Esophagus squamous epithelium (tissue), 5 donors: ENCODE results near the gene ZNF674. TPM values are rescaled to one million over a fixed set of nuclear protein-coding genes. Genes with fewer than 3 reads are reported as not detected.
"Not testable (repeated sequence)": the region's sequence is repeated elsewhere in the genome, so short reads cannot be mapped to it uniquely, and the experiment has no call there.

ENCODE experiments used
- DNase-seq: peaks from one replicate; lab custom pipeline; 2025; lab: John Stamatoyannopoulos, UW
- H3K27ac ChIP-seq, 4 donors: fragments of 200-600 bp; sonication (generic); one replicate each; pipeline ENCODE4 v1.5.1; 2016 to 2019; ENCODE audit warnings: mild to moderate bottlenecking in 1 of 4
- H3K27me3 ChIP-seq, 4 donors: fragments of 200-600 bp; sonication (generic); 1 replicate in 3 of 4; 2 replicates in 1 of 4; pipeline versions ENCODE4 v1.5.1 to v1.6.0; 2017 to 2021; ENCODE audit warnings: antibody characterized with exemption in 1 of 4
- H3K36me3 ChIP-seq, 3 donors: fragments of 200-600 bp; sonication (generic); one replicate each; pipeline ENCODE4 v1.5.1; 2016 to 2019
- H3K4me1 ChIP-seq, 3 donors: fragments of 200-600 bp; sonication (generic); one replicate each; pipeline ENCODE4 v1.5.1; 2017 to 2019
- H3K4me3 ChIP-seq, 4 donors: fragments of 200-600 bp; sonication (generic); 1 replicate in 3 of 4; 2 replicates in 1 of 4; pipeline ENCODE4 v1.5.1; 2016 to 2019; ENCODE audit warnings: mild to moderate bottlenecking in 2 of 4, moderate library complexity in 1 of 4
- H3K9me3 ChIP-seq, 3 donors: fragments of 200-600 bp; sonication (generic); one replicate each; pipeline ENCODE4 v1.5.1; 2016 to 2019
- POLR2A ChIP-seq, 4 donors: fragments of 450-650 bp; IDR thresholded peaks; one replicate each; pipeline ENCODE4 v1.6.1; 2017; ENCODE audit warnings: antibody characterized with exemption in 4 of 4, mild to moderate bottlenecking in 4 of 4, moderate library complexity in 3 of 4
- WGBS, 2 donors: methylation state at CpG; one replicate each; pipeline ENCODE4 v1.1.5; 2018; 5-methylcytosine and 5-hydroxymethylcytosine counted together
- intact Hi-C: fragments of 100-400 bp; cut with DNase I; formaldehyde crosslinking; loops from one replicate; pipeline ENCODE4 v1.15.0; 2022
- total RNA-seq, 4 donors: library from RNA; depleted of rRNA; stranded (reverse); fragments of >200 nt; gene quantifications; one replicate each; pipeline ENCODE4 v1.1.0, GENCODE V29; 2016
- TF ChIP-seq, protein P1 (sequence below), 6 experiments: fragments of 450-650 bp in 4 of 6; fragments of 200-600 bp in 2 of 6; sonication (generic) in 2 of 6; IDR thresholded peaks; one replicate each; pipeline ENCODE4 v1.5.1; 2016 to 2019; ENCODE audit warnings: antibody characterized with exemption in 6 of 6, mild to moderate bottlenecking in 4 of 6, moderate library complexity in 4 of 6
- donor health status: DM: yes; HTN: yes; CAD: no.

ZNF674 gene
- total RNA-seq, 4 donors from 2014 or later: 1.5 to 2.8 (median 2.4) TPM

DNA sequence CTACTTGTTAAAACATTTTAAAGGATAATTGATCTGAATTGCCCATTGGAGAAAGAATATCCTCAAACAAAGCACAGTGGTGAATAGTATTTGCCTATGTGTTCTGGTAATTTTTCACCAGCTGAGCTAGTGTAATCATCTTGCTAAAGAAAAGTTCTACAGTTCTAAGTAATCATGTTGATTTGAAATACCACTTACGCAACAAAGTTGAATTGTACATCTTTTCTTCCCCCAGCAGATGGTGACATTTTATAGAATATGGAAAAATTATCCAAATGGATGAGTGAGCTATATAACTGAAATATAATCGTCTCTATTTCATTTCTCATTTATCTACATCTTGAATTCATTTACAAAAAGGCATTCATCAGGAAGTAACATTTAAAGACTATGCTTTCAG, 9.7 kb upstream of the ZNF674 start:
- no peak overlapping the region for H3K4me3 ChIP-seq
- no peaks in the 10 kb centered on the region for H3K4me1 ChIP-seq
- WGBS, 2 donors: 22 to 24% methylated on average over 2 of the region's 2 CpGs
- no peak for TF ChIP-seq POLR2A (IDR thresholded peaks at IDR 0.05)
- TF ChIP-seq, protein P1, sequence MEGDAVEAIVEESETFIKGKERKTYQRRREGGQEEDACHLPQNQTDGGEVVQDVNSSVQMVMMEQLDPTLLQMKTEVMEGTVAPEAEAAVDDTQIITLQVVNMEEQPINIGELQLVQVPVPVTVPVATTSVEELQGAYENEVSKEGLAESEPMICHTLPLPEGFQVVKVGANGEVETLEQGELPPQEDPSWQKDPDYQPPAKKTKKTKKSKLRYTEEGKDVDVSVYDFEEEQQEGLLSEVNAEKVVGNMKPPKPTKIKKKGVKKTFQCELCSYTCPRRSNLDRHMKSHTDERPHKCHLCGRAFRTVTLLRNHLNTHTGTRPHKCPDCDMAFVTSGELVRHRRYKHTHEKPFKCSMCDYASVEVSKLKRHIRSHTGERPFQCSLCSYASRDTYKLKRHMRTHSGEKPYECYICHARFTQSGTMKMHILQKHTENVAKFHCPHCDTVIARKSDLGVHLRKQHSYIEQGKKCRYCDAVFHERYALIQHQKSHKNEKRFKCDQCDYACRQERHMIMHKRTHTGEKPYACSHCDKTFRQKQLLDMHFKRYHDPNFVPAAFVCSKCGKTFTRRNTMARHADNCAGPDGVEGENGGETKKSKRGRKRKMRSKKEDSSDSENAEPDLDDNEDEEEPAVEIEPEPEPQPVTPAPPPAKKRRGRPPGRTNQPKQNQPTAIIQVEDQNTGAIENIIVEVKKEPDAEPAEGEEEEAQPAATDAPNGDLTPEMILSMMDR (IDR thresholded peaks at IDR 0.05): peak in 4 of 6 experiments; percentile 13 to 40 (median 26)
- no peak overlapping the region for H3K27ac ChIP-seq
- no peaks in the 10 kb centered on the region for H3K27me3 ChIP-seq
- H3K9me3 ChIP-seq: no peaks in the 10 kb centered on the region
- no peak for DNase-seq
- no peaks in the 10 kb centered on the region for H3K36me3 ChIP-seq
- intact Hi-C loops: no loop called here

DNA sequence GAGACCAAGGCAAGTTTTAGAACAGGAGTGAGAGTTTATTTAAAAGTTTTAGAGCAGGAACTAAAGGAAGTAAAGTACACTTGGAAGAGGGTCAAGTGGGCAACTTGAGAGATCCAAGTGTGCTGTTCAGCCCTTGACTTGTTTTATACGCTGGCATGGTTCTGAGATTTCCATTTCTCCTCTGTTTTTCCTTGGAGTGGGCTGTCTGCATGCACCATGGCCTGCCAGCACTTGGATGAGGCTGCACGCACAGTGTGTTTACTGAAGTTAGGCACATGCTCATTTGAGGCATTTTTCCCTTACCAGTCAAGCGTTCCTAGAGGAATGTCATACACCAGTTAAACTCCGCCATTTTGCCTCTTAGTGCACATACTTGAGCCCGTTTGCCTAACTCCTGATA, 8.7 kb upstream of the ZNF674 start:
- 78 to 89% methylated on average over 5 of the region's 5 CpGs for WGBS, 2 donors
- Histone ChIP-seq H3K36me3 (no peaks in the 10 kb centered on the region), H3K4me3 (no peak overlapping the region), H3K4me1 (no peaks in the 10 kb centered on the region), H3K27ac (no peak overlapping the region), H3K27me3 (no peaks in the 10 kb centered on the region), H3K9me3 (no peaks in the 10 kb centered on the region)
- intact Hi-C loops: no loop called here
- no peak for TF ChIP-seq POLR2A (IDR thresholded peaks at IDR 0.05)
- TF ChIP-seq, protein P1 (IDR thresholded peaks at IDR 0.05): no peak
- no peak for DNase-seq

DNA sequence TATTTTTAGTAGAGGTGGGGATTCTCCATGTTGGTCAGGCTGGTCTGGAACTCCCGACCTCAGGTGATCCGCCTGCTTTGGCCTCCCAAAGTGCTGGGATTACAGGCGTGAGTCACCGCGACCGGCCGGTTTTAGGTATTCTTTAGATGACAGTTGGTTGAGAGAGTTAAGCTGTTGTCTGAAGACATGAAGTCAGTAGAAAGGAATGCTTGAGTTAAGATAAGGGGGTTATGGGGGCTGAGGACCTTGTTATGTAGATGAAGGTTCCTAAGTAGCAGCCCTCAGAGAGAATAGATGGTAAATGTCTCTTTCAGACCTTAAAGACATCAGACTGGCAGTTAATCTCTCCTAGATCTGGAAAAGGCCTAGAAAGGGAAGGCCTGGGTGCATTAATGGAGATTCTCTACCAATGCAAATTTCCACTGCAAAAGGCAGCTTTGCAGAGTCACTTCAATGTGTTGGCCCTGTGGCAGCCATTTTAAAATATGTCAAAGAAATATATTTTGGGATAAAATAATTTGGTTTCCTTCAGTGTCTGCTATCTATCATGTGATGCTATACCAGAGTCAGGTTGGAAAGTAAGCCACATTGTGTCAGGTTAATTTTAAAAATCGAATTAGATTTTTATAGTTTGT, 6.4 kb upstream of the ZNF674 start:
- no peak overlapping the region for H3K27ac ChIP-seq
- WGBS, 2 donors: 77 to 78% methylated on average over 1 to 8 of the region's 8 CpGs

DNA sequence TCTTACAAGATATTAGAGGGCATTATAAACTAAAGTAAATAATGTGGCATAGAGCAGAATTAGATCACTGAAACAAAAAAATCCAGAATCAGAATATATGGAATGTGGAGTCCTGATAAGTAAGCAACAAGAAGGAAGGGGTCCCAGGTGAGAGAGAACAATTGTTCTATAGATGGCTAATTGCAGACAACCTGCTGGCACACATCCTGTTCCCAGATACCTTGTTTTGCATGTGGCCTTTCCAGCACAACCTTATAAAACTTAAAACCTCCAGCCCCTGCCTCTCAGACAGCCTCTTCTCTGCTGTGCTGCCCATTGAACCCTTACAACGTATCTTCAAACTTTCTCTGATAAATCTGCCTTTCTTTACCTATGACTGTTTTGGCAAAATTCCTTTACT, 4.7 kb upstream of the ZNF674 start:
- H3K36me3 ChIP-seq: no peaks in the 10 kb centered on the region
- no peak for TF ChIP-seq POLR2A (IDR thresholded peaks at IDR 0.05)
- no peaks in the 10 kb centered on the region for H3K9me3 ChIP-seq
- H3K4me1 ChIP-seq: peaks cover 0 to 19% (median 5%) of the 10 kb centered on the region in 3 donors
- no peak overlapping the region for H3K27ac ChIP-seq
- H3K27me3 ChIP-seq: no peaks in the 10 kb centered on the region
- intact Hi-C loops: no loop called here
- WGBS, 2 donors: 64 to 89% methylated on average over 1 of the region's 1 CpG
- H3K4me3 ChIP-seq: no peak overlapping the region
- no peak for DNase-seq

More for the DNA sequence above, 6.4 kb upstream of the ZNF674 start:
- intact Hi-C loops: no loop called here
- Histone ChIP-seq H3K36me3 (no peaks in the 10 kb centered on the region), H3K4me3 (no peak overlapping the region), H3K9me3 (no peaks in the 10 kb centered on the region), H3K4me1 (peaks cover 0 to 13% (median 5%) of the 10 kb centered on the region in 3 donors), H3K27me3 (no peaks in the 10 kb centered on the region)
- no peak for DNase-seq
- TF ChIP-seq, protein P1 (IDR thresholded peaks at IDR 0.05): no peak
- TF ChIP-seq POLR2A (IDR thresholded peaks at IDR 0.05): no peak

DNA sequence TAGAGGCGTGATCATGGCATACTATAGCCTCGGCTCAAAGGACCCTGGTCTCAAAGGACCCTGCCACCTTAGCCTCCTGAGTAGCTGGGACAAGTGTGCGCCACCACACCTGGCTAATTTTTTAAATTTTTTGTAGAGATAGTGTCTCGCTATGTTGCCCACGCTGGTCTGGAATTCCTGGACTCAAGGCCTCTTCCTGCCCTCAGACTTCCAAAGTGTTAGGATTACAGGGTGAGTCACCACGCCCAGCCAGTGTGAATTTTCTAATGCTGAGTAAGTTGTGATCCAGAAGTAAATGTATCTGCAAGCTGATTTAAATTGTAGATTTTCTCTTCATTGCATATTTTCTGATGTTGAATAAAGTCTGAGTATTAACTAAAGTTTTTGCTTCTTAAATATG, 2.6 kb upstream of the ZNF674 start:
- no peak for DNase-seq
- H3K4me3 ChIP-seq: no peak overlapping the region
- no peaks in the 10 kb centered on the region for H3K27me3 ChIP-seq
- H3K9me3 ChIP-seq: no peaks in the 10 kb centered on the region
- H3K27ac ChIP-seq: no peak overlapping the region
- no peak for TF ChIP-seq POLR2A (IDR thresholded peaks at IDR 0.05)
- TF ChIP-seq, protein P1 (IDR thresholded peaks at IDR 0.05): no peak
- peaks cover 0 to 30% (median 5%) of the 10 kb centered on the region in 3 donors for H3K4me1 ChIP-seq
- intact Hi-C loops: no loop called here
- H3K36me3 ChIP-seq: no peaks in the 10 kb centered on the region
- WGBS, 2 donors: 79 to 84% methylated on average over 4 to 6 of the region's 6 CpGs

DNA sequence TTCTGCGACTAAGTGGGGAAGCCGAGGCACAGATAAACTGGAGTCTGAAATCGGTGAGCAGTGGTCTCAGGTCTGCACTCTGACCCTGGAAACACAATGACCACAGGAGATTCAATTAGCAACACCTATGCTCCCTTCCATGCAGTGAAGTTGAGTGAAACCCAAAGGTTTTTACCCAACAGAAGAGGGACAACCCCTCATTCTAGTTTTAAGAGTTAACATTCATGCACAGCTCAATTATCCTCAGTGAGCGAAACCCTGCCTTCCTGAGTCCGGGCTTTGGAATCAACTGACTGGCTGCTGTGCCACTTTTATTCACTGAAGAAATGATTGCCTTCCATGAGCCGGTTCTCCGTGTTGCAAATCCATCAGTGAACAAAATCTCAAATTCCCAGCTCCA, 694 bp downstream of the ZNF674 start:
- H3K36me3 ChIP-seq, DNase-seq, H3K9me3 ChIP-seq, intact Hi-C loops, H3K27me3 ChIP-seq: not testable (repeated sequence)
- Histone ChIP-seq H3K4me3 (peak overlapping the region; percentile 57 to 75 (median 67)), H3K4me1 (peaks cover 0 to 30% (median 5%) of the 10 kb centered on the region in 3 donors), H3K27ac (peak overlapping the region; percentile 88 to 93 (median 90))
- WGBS, 2 donors: 18 to 24% methylated on average over 4 of the region's 7 CpGs
